T-helper 1 cell treated with Interleukin-12 subunit alpha and Interleukin-12 subunit beta and Interleukin-4 antibody, amounts not matched to agents 30 μg/mL and 1 μg/mL, for 36 hours (primary cell): ENCODE results near the gene LDLRAD4.
"Not testable (repeated sequence)": the region's sequence is repeated elsewhere in the genome, so short reads cannot be mapped to it uniquely, and the experiment has no call there.

Source experiments
- H3K27ac Mint-ChIP-seq: one replicate; pipeline ENCODE4 v1.8.0; 2021; ENCODE audit warnings: mild to moderate bottlenecking, mixed read lengths
- H3K27me3 Mint-ChIP-seq: one replicate; pipeline ENCODE4 v1.8.0; 2021; ENCODE audit warnings: low read depth, mixed read lengths
- H3K36me3 Mint-ChIP-seq: one replicate; pipeline ENCODE4 v1.8.0; 2021; ENCODE audit warnings: low read depth, mixed read lengths
- H3K4me1 Mint-ChIP-seq: one replicate; pipeline ENCODE4 v1.8.0; 2021; ENCODE audit warnings: low read depth, mixed read lengths
- H3K4me3 Mint-ChIP-seq: one replicate; pipeline ENCODE4 v1.8.0; 2021; ENCODE audit warnings: mild to moderate bottlenecking, moderate library complexity, mixed read lengths
- H3K9me3 Mint-ChIP-seq: one replicate; pipeline ENCODE4 v1.8.0; 2021; ENCODE audit warnings: mixed read lengths

LDLRAD4 gene

DNA sequence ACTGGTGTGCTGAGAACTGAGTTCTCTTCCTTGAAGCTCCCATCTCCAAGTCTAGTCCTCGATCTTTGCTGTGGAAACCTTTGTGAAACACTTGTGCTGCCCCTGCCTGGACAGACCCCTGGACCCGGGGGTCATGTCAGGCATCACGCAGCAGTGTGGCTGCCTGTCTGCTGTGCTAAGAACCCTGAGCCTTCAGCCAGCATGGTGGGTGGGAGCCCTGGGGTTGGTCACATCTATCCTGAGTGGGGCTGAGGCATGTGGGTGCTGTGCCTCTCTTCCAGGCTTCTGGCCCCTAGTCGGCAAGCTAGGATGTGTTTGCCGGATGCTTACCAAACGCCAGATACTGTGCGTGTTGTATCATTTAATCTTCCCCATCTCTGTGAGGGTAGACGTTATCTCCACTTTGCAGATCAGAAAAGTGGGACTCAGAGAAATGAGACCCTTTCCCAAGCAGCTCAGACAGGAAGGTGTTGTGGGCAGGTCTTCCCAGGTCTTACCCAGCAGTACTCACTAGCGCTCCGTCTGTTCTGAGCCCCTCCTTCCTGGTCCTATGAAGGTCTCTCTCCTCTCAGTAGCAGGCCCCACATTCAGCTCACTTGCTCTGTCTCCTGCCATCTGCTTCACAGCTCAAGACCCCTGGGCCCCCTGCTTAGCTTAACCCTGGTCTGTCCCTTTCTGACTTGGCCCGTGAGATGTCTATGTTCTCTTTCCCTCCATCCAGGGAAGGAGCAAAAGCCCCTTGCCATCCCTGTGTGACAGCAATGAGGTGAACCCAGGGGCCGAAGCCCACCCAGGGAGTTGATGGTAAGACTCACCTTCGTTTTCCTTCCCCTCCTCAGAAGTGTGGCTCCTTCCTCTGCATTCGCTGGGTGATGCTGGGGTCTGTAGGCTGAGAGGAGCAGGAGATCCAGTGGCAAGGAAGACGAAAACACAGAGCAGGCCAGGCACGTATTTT, 265.0 kb downstream of the LDLRAD4 start:
- Mint-ChIP-seq H3K27me3 (no peaks in the 10 kb centered on the region), H3K4me1 (peaks cover 13% of the 10 kb centered on the region)

GRCh38 chr18:13485182-13485581, 266.6 kb downstream of the LDLRAD4 start:
- Mint-ChIP-seq H3K27ac (no peak overlapping the region), H3K36me3 (peaks cover 3% of the 10 kb centered on the region), H3K4me1 (peaks cover 16% of the 10 kb centered on the region), H3K4me3 (no peak overlapping the region), H3K9me3 (no peaks in the 10 kb centered on the region), H3K27me3 (no peaks in the 10 kb centered on the region)

More for the DNA sequence above, 265.0 kb downstream of the LDLRAD4 start:
- Mint-ChIP-seq H3K36me3 (peaks cover 4% of the 10 kb centered on the region), H3K4me3 (no peak overlapping the region), H3K27ac (no peak overlapping the region), H3K9me3 (no peaks in the 10 kb centered on the region)

- Mint-ChIP-seq H3K4me3 (no peak overlapping the region), H3K4me1 (peaks cover 12% of the 10 kb centered on the region), H3K27me3 (no peaks in the 10 kb centered on the region), H3K9me3 (no peaks in the 10 kb centered on the region), H3K36me3 (peaks cover 3% of the 10 kb centered on the region), H3K27ac (no peak overlapping the region)
Measured at GRCh38 chr18:13485604-13486003, 267.0 kb downstream of the LDLRAD4 start.

GRCh38 chr18:13486284-13486683, 267.7 kb downstream of the LDLRAD4 start:
- Mint-ChIP-seq H3K27me3 (no peaks in the 10 kb centered on the region), H3K36me3 (peaks cover 3% of the 10 kb centered on the region), H3K9me3 (no peaks in the 10 kb centered on the region), H3K4me1 (peaks cover 11% of the 10 kb centered on the region), H3K4me3 (no peak overlapping the region), H3K27ac (no peak overlapping the region)

DNA sequence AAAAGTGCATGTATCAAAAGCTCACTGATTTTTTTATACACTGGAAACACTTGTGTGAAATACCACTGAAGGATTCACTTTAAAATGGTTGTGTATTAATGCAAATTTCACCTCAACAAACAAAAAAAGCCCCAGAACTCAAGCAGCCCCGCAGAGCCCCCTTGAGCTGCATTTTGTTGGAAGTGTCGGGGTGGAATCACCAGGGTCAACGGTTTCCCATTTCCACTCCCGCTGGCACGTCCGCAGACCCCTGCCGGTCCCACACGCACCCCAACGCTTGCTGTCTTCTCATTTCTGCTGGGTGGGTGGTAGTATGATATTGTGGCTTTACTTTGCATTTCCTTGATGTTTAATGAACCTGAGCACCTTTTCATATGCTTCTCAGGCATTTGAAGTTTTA, 268.1 kb downstream of the LDLRAD4 start:
- no peak overlapping the region for H3K27ac Mint-ChIP-seq
- no peak overlapping the region for H3K4me3 Mint-ChIP-seq
- H3K9me3 Mint-ChIP-seq = no peaks in the 10 kb centered on the region
- no peaks in the 10 kb centered on the region for H3K27me3 Mint-ChIP-seq
- H3K4me1 Mint-ChIP-seq = peaks cover 8% of the 10 kb centered on the region
- H3K36me3 Mint-ChIP-seq = peaks cover 2% of the 10 kb centered on the region

DNA sequence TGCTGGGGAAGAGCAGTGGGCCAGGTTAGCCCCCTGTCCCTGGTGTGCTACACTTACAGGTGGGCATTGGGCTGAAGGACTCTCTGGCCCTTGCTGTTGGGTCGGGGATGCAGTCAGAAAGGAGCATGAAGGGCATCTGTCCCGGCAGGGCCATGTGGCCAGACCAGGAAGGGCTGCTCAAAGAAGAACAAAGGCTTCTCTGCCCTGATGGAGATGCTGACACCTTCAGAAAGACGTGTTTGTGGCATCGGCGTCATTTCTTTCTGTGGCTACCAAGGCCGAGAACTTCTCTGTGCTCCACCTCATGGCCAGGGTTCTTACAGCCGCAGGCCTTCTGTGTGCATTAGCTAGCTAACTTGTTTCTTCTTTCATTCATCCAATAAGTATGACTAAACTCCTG, 268.7 kb downstream of the LDLRAD4 start:
- Mint-ChIP-seq H3K4me3 (no peak overlapping the region), H3K27ac (no peak overlapping the region), H3K27me3 (no peaks in the 10 kb centered on the region), H3K4me1 (peaks cover 7% of the 10 kb centered on the region), H3K36me3 (peaks cover 1% of the 10 kb centered on the region), H3K9me3 (no peaks in the 10 kb centered on the region)

GRCh38 chr18:13488281-13488929, 269.8 kb downstream of the LDLRAD4 start:
- H3K27me3 Mint-ChIP-seq = no peaks in the 10 kb centered on the region
- peaks cover 4% of the 10 kb centered on the region for H3K36me3 Mint-ChIP-seq
- no peak overlapping the region for H3K4me3 Mint-ChIP-seq
- H3K27ac Mint-ChIP-seq = no peak overlapping the region
- H3K9me3 Mint-ChIP-seq = no peaks in the 10 kb centered on the region
- peaks cover 7% of the 10 kb centered on the region for H3K4me1 Mint-ChIP-seq

DNA sequence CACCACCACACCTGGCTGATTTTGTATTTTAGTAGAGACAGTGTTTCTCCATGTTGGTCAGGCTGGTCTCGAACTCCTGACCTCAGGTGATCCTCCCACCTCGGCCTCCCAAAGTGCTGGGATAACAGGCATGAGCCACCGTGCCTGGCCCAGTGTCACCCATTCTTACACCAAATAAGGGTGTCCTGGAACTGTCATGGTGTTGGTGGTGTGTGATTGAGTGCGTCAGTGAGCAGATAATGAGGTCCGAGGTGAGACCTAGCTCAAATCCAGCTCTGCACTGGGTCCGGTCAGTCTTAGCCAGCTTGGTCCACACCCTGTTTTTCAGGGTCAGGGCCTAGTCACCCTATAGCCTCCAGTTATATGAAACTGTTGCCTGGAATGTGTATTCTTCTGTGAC, 270.7 kb downstream of the LDLRAD4 start:
- H3K36me3 Mint-ChIP-seq, H3K27ac Mint-ChIP-seq, H3K4me3 Mint-ChIP-seq, H3K9me3 Mint-ChIP-seq, H3K27me3 Mint-ChIP-seq: not testable (repeated sequence)
- peaks cover 10% of the 10 kb centered on the region for H3K4me1 Mint-ChIP-seq

- Mint-ChIP-seq H3K27ac (no peak overlapping the region), H3K36me3 (peaks cover 5% of the 10 kb centered on the region), H3K27me3 (no peaks in the 10 kb centered on the region), H3K9me3 (no peaks in the 10 kb centered on the region), H3K4me1 (peaks cover 10% of the 10 kb centered on the region), H3K4me3 (no peak overlapping the region)
Measured at GRCh38 chr18:13491138-13491537, 272.6 kb downstream of the LDLRAD4 start.

DNA sequence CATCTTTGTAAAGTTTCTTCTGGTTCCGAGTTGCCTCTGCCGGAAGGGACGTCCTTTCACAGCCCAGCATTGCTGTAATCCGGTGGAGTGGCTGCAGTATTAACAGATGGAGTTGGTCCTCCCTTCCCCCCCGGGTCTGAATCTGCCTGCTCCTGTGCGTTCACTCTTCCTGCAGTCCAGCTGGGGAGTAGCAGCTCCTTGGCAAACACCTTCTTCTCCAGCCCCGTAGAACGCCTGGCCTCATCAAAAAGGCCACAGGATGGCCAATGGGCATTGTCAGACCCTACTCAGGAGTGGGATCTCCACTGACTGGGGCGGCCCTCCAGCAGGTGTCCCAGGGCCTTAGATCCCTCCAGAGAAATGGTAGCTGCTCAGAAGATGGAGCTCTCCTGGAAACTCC, 273.8 kb downstream of the LDLRAD4 start:
- Mint-ChIP-seq H3K4me1 (peaks cover 12% of the 10 kb centered on the region), H3K36me3 (peaks cover 7% of the 10 kb centered on the region), H3K9me3 (no peaks in the 10 kb centered on the region), H3K27ac (no peak overlapping the region), H3K27me3 (no peaks in the 10 kb centered on the region), H3K4me3 (no peak overlapping the region)

GRCh38 chr18:13493079-13493478, 274.5 kb downstream of the LDLRAD4 start:
- Mint-ChIP-seq H3K9me3 (no peaks in the 10 kb centered on the region), H3K27me3 (no peaks in the 10 kb centered on the region), H3K4me1 (peaks cover 9% of the 10 kb centered on the region), H3K4me3 (no peak overlapping the region), H3K36me3 (peaks cover 10% of the 10 kb centered on the region), H3K27ac (no peak overlapping the region)

GRCh38 chr18:13493725-13494124, 275.2 kb downstream of the LDLRAD4 start:
- Mint-ChIP-seq H3K27ac (no peak overlapping the region), H3K4me1 (peaks cover 6% of the 10 kb centered on the region), H3K4me3 (no peak overlapping the region), H3K36me3 (peaks cover 15% of the 10 kb centered on the region), H3K9me3 (peaks cover 4% of the 10 kb centered on the region), H3K27me3 (no peaks in the 10 kb centered on the region)

- Mint-ChIP-seq H3K27ac (no peak overlapping the region), H3K36me3 (peaks cover 27% of the 10 kb centered on the region), H3K9me3 (peaks cover 17% of the 10 kb centered on the region), H3K27me3 (no peaks in the 10 kb centered on the region), H3K4me3 (no peak overlapping the region), H3K4me1 (peaks cover 7% of the 10 kb centered on the region)
Measured at GRCh38 chr18:13494871-13495445, 276.4 kb downstream of the LDLRAD4 start.

GRCh38 chr18:13495961-13496360, 277.4 kb downstream of the LDLRAD4 start:
- Mint-ChIP-seq H3K27me3 (no peaks in the 10 kb centered on the region), H3K27ac (no peak overlapping the region), H3K36me3 (peaks cover 29% of the 10 kb centered on the region), H3K4me3 (no peak overlapping the region), H3K4me1 (peaks cover 14% of the 10 kb centered on the region), H3K9me3 (peaks cover 17% of the 10 kb centered on the region)
